Activated T-helper 2 cell treated with anti-CD3 and anti-CD28 coated beads, Interferon-gamma antibody, Interleukin-2, Interleukin-4, amounts not matched to agents 10 μg/mL and 5 μg/mL and 100 μg/mL, durations not matched to agents 14 hours and 24 hours and 36 hours (primary cell): ENCODE measurements around the gene MPPED2. TPM values are rescaled to one million over a fixed set of nuclear protein-coding genes. Genes with fewer than 3 reads are reported as not detected.
"Not testable (repeated sequence)": the region's sequence is repeated elsewhere in the genome, so short reads cannot be mapped to it uniquely, and the experiment has no call there.

Experiments
- DNase-seq: peaks from one replicate; pipeline ENCODE4 v3.0.0; 2021; ENCODE audit warnings: low spot score
- H3K27ac Mint-ChIP-seq: one replicate; pipeline ENCODE4 v1.8.0; 2021; ENCODE audit warnings: mixed read lengths
- H3K27me3 Mint-ChIP-seq: one replicate; pipeline ENCODE4 v1.8.0; 2021; ENCODE audit warnings: low read depth, mixed read lengths
- H3K36me3 Mint-ChIP-seq: one replicate; pipeline ENCODE4 v1.8.0; 2021; ENCODE audit warnings: low read depth, mixed read lengths
- H3K4me1 Mint-ChIP-seq: one replicate; pipeline ENCODE4 v1.8.0; 2021; ENCODE audit warnings: low read depth, mixed read lengths
- H3K4me3 Mint-ChIP-seq: one replicate; pipeline ENCODE4 v1.8.0; 2021; ENCODE audit warnings: low read depth, mild to moderate bottlenecking, moderate library complexity, mixed read lengths
- H3K9me3 Mint-ChIP-seq: one replicate; pipeline ENCODE4 v1.8.0; 2021; ENCODE audit warnings: mixed read lengths
- intact Hi-C: fragments of 100-400 bp; cut with micrococcal nuclease; formaldehyde crosslinking; loops from one replicate; pipeline ENCODE4 v1.15.1; 2023
- total RNA-seq: library from RNA; stranded (reverse); gene quantifications from 2 replicates; pipeline ENCODE4 v1.2.3, GENCODE V29; 2022

Gene MPPED2
- total RNA-seq, 1 donor from 2014 or later: not detected

- Mint-ChIP-seq H3K9me3 (no peaks in the 10 kb centered on the region), H3K4me3 (no peak overlapping the region), H3K27me3 (no peaks in the 10 kb centered on the region), H3K4me1 (no peaks in the 10 kb centered on the region), H3K27ac (no peak overlapping the region), H3K36me3 (no peaks in the 10 kb centered on the region)
- intact Hi-C loops: no loop called here
- DNase-seq: no peak
Measured at GRCh38 chr11:30567120-30567519, 19.0 kb downstream of the MPPED2 start.

- intact Hi-C loops: no loop called here
- Mint-ChIP-seq H3K27me3 (no peaks in the 10 kb centered on the region), H3K4me1 (no peaks in the 10 kb centered on the region), H3K27ac (no peak overlapping the region), H3K4me3 (no peak overlapping the region), H3K9me3 (no peaks in the 10 kb centered on the region), H3K36me3 (no peaks in the 10 kb centered on the region)
- no peak for DNase-seq
Measured at GRCh38 chr11:30566482-30566881, 19.7 kb downstream of the MPPED2 start.

GRCh38 chr11:30565027-30565426 is 21.1 kb downstream of the MPPED2 start:
- DNase-seq: no peak
- Mint-ChIP-seq H3K36me3 (no peaks in the 10 kb centered on the region), H3K27ac (no peak overlapping the region), H3K27me3 (no peaks in the 10 kb centered on the region), H3K4me3 (no peak overlapping the region), H3K4me1 (no peaks in the 10 kb centered on the region), H3K9me3 (no peaks in the 10 kb centered on the region)
- intact Hi-C loops: no loop called here

DNA sequence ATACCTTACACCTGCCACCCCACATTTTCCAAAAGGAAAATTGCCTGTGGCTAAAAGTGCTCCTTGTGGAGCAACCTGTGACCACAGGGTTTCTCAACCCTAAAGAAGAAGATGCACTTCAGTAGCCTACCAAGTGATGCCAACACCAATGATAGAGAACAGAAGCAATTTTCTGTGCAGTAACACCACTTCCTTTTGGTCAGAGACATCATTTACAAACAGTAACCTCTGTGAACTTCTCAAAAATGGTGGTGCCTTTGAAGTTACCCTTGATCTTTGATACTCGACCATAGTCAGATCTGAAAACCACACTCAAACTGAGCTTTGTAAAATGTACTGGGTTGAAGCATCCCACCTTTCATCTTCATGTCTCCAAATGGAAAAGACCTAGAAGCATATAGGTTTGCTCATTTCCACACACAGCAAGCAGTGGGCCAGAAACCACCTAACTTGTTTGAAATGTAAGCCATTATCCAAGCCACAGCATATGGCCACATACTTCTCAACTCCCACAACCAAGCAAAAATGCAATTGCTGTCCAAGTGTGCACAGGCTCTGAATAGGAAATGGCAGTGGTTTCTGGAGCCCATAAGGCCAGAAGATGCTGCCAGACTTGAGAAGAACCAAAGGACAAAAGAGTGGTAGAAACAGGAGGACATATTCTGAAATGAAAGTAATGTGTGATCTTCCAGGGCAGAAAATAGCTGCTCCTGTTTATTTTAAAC is 24.3 kb downstream of the MPPED2 start:
- intact Hi-C loops: no loop called here
- H3K27ac Mint-ChIP-seq: no peak overlapping the region

DNA sequence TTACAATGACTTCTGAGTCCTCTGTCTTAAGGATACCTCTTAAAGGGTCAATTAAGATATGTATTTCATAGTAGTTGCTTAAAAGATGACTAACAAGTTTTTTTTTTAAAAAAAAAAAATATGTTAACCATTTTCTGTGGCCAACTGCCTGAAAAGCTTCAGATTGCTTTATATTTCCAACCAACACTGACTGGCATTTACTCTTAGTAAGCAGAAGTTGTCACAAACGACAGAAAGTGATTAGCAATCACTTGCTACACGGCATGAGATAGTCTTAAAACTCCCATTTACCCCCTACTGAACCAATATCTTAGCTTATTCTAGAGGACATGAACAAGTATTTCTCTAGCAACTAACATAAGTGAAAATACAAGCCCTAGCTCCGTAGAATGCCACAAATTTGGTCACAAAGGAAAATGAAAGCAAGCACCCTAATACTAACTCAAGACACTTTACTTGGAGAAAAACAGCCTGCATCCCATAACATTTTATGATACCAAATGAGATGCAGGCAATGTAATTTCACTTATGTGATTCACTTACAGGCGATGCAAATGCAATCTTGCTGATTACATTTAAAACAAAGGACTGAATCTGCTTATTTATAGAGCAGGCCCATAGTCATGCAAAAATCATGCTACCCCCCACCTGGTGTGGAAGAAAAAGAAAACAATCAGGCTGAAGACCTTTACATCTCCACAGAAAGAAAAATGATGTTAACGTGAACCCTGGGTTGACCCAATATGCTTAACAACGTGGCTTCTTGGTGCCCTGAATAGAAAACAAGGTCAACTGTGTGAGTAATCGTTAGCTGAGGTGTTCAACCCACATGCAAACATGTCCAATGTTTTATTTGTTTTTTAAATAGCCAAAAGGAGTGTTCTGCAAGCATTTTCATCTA is 25.7 kb downstream of the MPPED2 start:
- Mint-ChIP-seq H3K9me3 (no peaks in the 10 kb centered on the region), H3K36me3 (no peaks in the 10 kb centered on the region), H3K4me3 (no peak overlapping the region), H3K4me1 (no peaks in the 10 kb centered on the region), H3K27me3 (no peaks in the 10 kb centered on the region), H3K27ac (no peak overlapping the region)
- no peak for DNase-seq
- intact Hi-C loops: no loop called here

More for the DNA sequence above, 24.3 kb downstream of the MPPED2 start:
- no peaks in the 10 kb centered on the region for H3K4me1 Mint-ChIP-seq
- H3K9me3 Mint-ChIP-seq: no peaks in the 10 kb centered on the region
- H3K4me3 Mint-ChIP-seq: no peak overlapping the region
- no peak for DNase-seq
- H3K36me3 Mint-ChIP-seq: no peaks in the 10 kb centered on the region
- no peaks in the 10 kb centered on the region for H3K27me3 Mint-ChIP-seq

DNA sequence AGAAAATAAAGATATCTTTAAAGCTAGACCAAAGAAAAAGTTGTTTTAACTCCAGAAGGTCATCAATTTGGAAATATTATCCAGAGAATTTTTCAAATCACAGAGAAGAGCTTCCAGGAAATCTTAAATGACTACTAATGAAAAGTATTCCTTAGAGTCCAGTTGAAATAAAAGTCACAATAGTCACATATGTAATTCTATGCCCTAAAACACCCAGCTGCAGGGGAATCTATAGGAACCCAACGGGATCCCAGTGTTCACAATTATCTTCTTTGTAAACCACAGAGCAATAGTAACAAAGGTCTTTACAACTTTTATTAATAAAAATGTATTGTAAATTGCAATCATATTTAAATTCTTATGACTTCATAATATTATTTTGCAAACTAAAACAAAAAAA is 27.1 kb downstream of the MPPED2 start:
- Mint-ChIP-seq H3K9me3 (no peaks in the 10 kb centered on the region), H3K27me3 (no peaks in the 10 kb centered on the region), H3K4me1 (no peaks in the 10 kb centered on the region), H3K27ac (no peak overlapping the region), H3K4me3 (no peak overlapping the region), H3K36me3 (no peaks in the 10 kb centered on the region)
- DNase-seq: no peak
- intact Hi-C loops: no loop called here

- H3K36me3 Mint-ChIP-seq, H3K9me3 Mint-ChIP-seq, H3K4me1 Mint-ChIP-seq, DNase-seq, H3K4me3 Mint-ChIP-seq, intact Hi-C loops, H3K27ac Mint-ChIP-seq, H3K27me3 Mint-ChIP-seq: not testable (repeated sequence)
Measured at GRCh38 chr11:30554587-30554986, 31.6 kb downstream of the MPPED2 start.

GRCh38 chr11:30553521-30554110 is 32.5 kb downstream of the MPPED2 start:
- H3K36me3 Mint-ChIP-seq: no peaks in the 10 kb centered on the region
- no peak overlapping the region for H3K27ac Mint-ChIP-seq
- intact Hi-C loops: no loop called here
- no peak for DNase-seq
- no peaks in the 10 kb centered on the region for H3K27me3 Mint-ChIP-seq
- H3K4me3 Mint-ChIP-seq: no peak overlapping the region
- no peaks in the 10 kb centered on the region for H3K9me3 Mint-ChIP-seq
- H3K4me1 Mint-ChIP-seq: no peaks in the 10 kb centered on the region

DNA sequence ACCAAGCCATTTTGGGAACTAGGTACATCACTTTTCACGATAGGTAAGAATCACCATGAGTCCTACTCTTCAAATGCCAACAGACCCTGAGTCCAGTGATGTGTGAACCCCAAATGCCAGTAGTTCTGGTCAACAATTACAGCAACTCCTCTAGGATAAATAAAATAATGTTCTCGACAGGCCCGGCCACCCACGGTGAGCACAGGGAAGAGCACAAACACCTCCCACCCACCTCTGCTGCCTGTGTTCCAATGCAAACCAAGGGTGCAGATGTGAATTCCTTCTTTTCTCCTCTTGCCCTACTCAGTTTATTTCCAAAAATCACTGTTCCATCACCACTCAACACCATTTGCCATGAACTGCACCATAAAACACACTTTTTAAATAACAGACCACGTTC is 33.3 kb downstream of the MPPED2 start:
- no peak for DNase-seq
- H3K27me3 Mint-ChIP-seq: no peaks in the 10 kb centered on the region
- no peaks in the 10 kb centered on the region for H3K36me3 Mint-ChIP-seq
- no peaks in the 10 kb centered on the region for H3K9me3 Mint-ChIP-seq
- H3K4me3 Mint-ChIP-seq: no peak overlapping the region
- no peak overlapping the region for H3K27ac Mint-ChIP-seq
- intact Hi-C loops: no loop called here
- H3K4me1 Mint-ChIP-seq: no peaks in the 10 kb centered on the region

GRCh38 chr11:30550022-30550542 is 36.1 kb downstream of the MPPED2 start:
- no peaks in the 10 kb centered on the region for H3K27me3 Mint-ChIP-seq
- H3K27ac Mint-ChIP-seq: no peak overlapping the region
- no peaks in the 10 kb centered on the region for H3K4me1 Mint-ChIP-seq
- no peaks in the 10 kb centered on the region for H3K9me3 Mint-ChIP-seq
- intact Hi-C loops: no loop called here
- no peak overlapping the region for H3K4me3 Mint-ChIP-seq
- no peaks in the 10 kb centered on the region for H3K36me3 Mint-ChIP-seq
- no peak for DNase-seq

GRCh38 chr11:30549565-30549964 is 36.6 kb downstream of the MPPED2 start:
- Mint-ChIP-seq H3K27me3 (no peaks in the 10 kb centered on the region), H3K27ac (no peak overlapping the region), H3K36me3 (no peaks in the 10 kb centered on the region), H3K9me3 (no peaks in the 10 kb centered on the region), H3K4me1 (no peaks in the 10 kb centered on the region), H3K4me3 (no peak overlapping the region)
- DNase-seq: no peak
- intact Hi-C loops: no loop called here

- DNase-seq: no peak
- Mint-ChIP-seq H3K36me3 (no peaks in the 10 kb centered on the region), H3K27me3 (no peaks in the 10 kb centered on the region), H3K9me3 (no peaks in the 10 kb centered on the region), H3K4me1 (no peaks in the 10 kb centered on the region), H3K27ac (no peak overlapping the region), H3K4me3 (no peak overlapping the region)
- intact Hi-C loops: no loop called here
Measured at GRCh38 chr11:30546334-30546733, 39.8 kb downstream of the MPPED2 start.

DNA sequence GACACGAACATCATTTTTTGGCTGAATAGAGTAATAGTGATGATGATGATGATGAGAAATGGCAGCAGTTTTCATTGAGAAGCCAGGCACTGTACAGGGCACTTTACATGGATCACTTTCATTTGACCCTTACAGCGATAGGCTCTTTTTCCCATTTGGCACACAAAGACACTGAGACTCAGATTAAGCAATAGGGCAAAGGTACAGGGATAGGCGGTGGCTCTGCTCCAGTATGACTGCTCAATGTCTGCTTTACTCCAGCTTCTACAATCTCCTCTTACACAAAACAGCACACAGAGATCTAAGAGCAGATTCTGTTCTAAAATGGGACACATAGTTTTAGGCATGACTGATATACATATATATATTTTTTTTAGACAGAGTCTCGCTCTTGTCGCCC is 40.6 kb downstream of the MPPED2 start:
- Mint-ChIP-seq H3K27me3 (no peaks in the 10 kb centered on the region), H3K4me1 (no peaks in the 10 kb centered on the region), H3K4me3 (no peak overlapping the region), H3K9me3 (no peaks in the 10 kb centered on the region), H3K36me3 (no peaks in the 10 kb centered on the region), H3K27ac (no peak overlapping the region)
- DNase-seq: no peak
- intact Hi-C loops: no loop called here
